G401.6 (cell line): ENCODE data around the gene BARX1.
"Not testable (repeated sequence)": the region's sequence is repeated elsewhere in the genome, so short reads cannot be mapped to it uniquely, and the experiment has no call there.

ENCODE experiments used
- FAIRE-seq: peaks from 2 replicates; lab custom pipeline; 2012; peaks lifted over from hg19 to GRCh38; lab: Jason Lieb, UNC

The BARX1 gene

DNA sequence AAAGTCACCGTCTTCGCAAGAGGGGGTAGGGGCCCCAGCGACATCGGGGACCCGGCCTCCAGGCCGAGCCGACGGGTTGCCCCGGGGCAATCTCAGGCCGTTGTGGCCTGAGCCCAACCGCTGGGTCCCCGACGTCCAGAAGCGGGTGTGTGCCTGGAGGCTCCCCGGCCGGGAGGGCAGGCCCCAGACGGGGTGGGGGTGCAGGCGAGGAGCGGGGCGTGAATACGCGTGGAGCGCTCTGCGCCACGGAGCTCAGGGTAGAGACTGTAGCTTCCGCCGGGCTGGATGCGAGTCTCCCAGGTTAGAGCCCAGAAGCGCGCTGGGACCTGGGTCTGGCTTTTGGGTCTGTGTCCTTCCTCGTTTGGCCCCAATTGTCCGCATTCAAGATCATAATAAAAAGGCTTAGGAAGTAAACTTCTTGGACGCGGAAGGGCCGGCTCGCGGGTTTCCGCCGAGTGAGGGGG is 3.5 kb downstream of the BARX1 start:
- FAIRE-seq: no peak

DNA sequence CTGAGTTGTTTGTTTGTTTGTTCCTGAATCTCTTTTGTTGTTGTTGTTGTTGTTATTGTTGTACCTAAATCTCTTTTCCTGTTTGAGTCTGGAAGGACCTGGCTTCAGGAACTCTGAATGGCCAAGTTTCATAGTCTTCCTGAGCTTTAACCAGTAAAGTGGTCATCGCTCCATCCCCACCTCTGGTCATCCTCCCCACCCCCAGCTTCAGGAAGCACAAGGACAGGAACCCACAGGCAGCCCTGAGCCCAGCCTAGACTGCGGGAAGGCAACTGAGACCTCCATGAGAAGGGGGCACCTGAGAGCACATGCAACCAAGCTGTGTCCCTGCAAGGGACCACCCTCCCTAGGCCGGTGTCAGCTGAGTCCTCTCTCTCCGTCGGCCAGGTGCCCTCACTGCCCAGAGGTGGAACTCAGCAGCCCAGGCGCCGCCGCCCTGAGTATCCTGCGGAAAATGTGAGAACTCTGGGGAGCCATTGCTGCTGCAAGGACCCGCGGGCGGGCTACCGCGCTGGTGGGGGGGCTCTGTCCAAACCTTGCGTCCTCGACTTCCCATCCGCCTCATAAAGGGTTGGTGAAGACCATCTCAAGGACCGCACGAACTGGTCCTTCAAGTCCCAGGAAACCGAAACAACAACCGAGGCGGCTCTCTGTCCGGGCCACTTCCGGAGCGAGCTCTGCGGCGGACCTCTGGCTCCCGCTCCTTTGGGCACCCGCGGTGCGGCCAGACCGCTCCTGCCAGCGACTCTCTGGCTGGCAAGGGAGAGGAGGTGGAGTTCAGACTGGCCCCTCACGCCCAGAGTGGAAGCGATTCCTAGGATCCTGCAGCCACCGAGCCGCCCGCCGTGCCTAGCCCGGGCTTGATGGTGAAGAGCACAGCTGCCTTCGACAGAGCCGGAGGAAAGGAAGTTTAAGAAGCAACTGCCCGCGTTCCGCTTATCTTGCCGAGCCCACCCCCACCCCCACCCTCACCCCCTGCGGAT is 4.2 kb downstream of the BARX1 start:
- FAIRE-seq: no peak

DNA sequence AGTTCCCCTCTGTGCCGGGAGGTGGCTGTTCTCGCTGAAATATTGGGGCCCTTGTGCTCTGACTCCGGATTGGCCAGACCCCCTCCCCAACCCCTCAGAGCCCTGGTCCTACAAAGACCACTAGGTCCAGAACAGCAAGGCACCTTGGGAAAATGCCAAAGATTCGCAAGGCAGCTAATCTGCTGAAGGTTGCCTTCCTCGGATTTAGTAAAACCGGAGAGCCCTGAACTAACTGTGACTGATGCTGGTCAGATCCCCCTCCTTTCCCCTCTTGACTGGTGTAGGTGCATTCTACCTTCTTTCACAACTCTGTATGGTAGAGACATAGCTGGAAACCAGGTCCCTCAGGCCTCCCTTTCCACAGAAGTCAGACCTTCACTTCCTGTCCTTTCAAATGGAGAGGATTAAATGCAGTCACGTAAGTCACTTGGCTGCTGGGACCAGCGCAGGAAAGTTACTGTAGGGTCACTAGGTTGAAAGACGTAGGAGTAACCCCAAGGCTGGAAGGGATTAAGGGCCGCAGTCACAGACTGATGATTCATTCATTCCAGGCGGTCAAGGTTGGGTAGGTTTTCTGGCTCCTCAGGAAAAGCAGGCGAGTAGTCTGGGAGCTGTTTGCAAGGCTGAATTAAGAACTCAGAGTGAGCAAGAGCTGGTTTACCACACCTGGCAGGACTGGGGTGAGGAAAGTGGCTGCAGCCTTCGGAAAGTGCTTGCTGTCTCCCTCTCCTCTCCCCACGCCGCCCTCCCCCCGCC is 5.3 kb downstream of the BARX1 start:
- no peak for FAIRE-seq

DNA sequence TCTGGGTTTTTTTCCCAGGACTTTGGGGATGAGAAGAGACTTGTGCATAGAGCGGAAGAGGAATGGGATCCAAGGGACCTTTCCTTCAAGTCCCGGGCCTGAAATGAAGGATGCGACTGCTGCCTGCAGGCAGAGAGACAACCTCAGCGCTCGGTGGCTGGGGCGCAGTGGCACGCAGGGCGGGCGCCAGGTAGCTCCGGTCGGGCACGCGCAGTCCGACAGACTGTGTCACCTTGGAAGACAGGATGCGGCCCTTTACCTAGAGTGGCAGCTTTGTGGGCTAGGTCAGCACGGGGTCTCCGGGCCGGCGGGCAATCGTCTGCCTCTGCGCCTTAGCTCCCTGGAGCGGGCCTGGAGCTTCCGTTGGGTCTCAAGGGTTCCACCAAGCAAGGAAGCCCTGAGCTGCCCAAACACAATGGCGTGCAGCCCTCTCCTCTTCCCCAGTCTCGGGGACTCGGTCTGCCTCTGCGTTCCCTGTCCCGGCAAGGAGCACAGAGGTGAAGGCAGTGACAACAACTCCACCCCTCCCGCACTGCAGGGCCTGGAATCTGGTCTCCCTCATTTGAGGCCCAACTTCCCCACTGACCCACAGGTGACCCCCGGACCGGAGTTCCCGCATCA is 6.0 kb downstream of the BARX1 start:
- no peak for FAIRE-seq

DNA sequence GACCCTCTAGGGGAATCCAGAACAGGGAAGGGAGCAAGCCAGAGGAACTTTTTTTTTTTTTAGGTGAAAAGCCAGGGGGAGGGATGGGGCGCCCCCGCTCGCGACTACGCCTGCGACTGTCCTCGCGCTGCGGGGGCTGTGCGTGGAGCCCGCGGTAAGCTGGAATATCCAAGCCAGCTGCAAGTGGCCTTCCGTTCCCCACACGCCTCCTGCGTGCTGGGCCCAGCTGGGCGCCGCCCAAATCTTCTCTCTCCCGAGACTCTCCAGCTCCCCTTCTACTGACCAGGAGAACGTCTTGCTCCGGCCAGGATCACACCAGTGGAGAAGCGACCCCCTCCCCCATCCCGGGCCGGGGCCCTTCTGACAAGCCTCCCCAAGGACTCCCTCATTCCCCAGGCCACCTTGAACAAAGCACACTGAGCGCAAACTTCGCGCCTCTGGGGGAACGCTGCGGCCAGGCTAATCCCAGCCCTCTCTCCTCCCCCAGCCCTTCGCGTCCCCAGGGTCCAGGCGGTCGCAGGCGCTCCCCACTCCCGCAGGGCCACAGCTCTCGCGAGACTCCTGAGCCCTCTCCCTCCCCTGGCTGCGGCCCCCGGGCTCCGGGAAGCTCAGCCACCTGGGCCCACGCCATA is 6.6 kb downstream of the BARX1 start:
- FAIRE-seq: no peak

DNA sequence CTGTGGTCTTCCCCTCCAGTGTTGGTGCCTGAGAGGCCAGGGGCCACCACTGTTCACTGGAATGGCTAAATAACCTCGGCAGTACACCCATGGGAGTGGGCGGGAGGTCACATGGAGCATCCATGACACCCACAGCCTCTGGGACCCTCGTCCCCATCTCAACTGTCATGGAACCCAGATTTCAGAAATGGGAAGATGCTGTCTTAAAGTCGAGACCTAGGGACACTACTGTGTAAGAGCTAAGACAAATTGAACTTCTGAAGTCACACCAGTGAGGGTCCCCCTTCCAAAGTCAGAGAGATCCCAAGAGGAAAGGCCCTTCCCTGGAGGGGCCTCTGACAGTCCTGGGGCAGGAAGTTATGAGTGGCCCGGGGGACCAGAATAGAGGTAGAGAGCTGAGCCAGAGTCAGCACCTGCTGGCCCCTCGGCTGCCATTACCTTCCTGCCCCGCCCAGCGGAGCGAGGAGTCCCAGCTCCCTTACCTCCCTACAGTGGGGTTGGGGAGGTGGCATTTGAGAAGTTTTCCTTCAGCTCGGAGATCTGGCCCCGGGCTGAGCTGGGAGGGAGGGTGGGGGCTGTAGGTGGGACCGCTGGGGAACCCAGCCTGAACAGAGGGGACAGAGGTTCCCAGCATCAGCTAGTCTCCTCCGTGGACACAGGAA is 7.6 kb downstream of the BARX1 start:
- no peak for FAIRE-seq

GRCh38 chr9:93946338-93946712 is 8.8 kb downstream of the BARX1 start:
- FAIRE-seq: no peak

DNA sequence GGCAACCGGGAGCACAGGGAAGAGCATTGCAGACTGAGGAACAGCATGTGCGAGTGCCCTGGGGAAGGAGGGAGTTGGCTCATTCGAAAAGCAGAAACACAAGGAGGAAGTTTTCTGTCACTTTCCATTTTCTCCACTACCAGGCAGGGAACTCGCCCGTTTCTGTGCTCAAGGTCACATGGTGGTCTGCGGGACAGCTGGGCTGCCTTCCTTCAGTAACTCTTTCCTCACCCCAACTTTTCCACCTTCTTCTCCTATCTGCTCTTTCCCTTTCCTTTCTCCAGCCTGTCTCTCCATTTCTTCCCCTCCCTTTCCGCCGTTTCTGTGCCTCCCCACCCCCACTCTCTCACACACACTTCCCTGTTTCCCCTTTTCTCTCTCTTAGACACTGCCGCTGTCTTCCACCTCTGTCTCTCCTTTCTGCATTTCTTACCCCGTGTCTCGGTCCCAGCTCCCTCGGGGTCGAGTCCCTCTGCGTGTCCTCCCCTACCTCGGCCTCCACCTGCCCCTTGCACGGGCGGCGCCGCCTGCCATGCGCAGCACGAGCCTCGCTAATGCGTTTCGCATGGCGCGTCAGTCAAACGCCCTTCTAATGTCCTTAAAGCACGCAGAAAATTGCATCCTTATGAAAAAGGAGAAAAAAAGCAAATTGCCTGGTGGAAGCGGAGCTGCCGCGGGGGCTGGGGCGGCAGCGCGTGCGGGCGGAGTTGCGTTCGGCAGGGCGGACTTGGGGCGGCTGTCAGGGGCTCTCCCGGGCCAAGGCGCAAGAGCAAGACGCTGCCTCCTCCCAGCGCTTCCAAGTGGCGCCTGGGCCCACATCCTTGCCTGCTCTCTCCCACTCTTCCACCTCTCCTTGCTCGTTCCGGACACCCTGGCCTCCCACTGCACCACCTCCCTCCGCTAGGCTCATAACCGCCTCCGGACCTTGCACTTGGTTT is 9.5 kb downstream of the BARX1 start:
- no peak for FAIRE-seq

DNA sequence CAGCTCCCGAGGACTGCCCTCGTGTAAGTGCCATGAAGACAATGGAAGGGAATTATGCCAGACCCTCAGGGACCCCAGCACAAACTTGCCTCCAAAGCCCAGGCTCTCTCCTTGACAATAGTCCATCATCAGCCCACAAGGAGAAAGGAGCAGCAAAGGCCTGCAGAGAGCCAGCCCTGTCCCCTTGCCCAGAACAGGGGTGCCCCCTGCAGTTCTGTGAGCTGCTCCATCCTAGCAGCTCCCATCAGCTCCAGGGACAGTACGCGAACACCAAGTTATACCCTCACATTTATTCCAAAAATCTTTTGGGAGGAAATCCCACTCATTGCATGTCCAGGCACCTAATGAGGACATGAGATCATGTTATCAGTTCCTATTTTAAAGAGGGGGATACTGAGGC is 11.1 kb downstream of the BARX1 start:
- FAIRE-seq: no peak

GRCh38 chr9:93942161-93942560 is 13.0 kb downstream of the BARX1 start:
- no peak for FAIRE-seq

DNA sequence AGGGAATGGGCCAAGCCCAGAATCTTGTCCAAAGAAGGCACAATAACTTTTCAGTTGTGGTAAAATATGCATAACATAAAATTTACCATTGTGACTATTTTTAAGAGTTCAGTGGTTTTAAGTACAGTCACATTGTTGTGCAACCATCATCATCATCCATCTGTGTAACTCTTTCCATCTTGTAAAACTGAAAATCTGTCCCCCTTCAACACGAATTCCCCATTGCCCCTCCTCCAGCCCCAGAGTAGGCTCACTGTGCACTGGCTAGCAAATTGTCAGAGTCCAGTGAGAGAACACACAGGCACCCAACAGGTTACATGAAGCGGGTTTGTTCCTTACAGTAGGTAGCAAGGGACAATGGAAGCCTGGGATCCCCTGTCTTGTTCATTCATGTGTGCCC is 13.7 kb downstream of the BARX1 start:
- no peak for FAIRE-seq

GRCh38 chr9:93940951-93941350 is 14.2 kb downstream of the BARX1 start:
- FAIRE-seq: no peak

GRCh38 chr9:93939589-93939988 is 15.6 kb downstream of the BARX1 start:
- FAIRE-seq: not testable (repeated sequence)

DNA sequence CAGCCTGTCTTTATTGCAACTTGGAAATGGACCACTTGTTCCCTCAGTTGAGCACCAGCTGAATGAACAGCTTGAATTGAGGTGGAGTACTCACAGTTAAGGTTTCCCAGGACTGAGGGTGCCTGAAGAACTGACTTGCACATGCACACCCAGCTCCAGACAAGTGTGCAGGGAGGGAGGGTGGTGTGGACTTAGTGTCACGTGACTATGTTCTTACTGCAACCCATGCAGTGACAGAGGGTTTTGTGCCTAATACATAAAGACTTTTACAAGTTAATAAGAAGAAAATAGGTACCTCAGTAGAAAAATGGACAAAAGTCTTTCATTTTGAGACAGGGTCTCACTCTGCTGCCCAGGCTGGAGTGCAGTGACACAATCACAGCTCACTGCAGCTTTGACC is 18.0 kb downstream of the BARX1 start:
- FAIRE-seq: no peak

GRCh38 chr9:93931905-93932304 is 23.2 kb downstream of the BARX1 start:
- no peak for FAIRE-seq

- no peak for FAIRE-seq
Observed at GRCh38 chr9:93930070-93930469, 25.1 kb downstream of the BARX1 start.

GRCh38 chr9:93929231-93929630 is 25.9 kb downstream of the BARX1 start:
- no peak for FAIRE-seq

DNA sequence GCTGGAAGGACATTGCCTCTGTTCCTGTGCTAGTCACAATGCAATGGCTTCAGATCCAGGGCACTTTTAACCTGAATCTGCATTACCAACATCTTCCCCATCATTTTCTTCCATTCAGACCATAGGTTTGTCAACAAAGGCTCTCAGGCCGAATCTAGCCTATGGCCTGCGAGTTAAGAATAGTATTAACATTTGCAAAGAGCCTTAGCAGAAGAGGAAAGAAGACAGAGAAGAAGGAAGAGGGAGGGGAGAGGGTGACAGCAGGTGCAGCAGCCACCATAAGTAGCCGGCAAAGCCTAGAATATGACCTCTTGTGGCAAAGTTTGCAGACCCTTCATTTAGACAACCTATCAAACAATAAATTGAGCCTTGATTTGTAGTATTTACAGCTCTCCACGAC is 32.6 kb downstream of the BARX1 start:
- no peak for FAIRE-seq

DNA sequence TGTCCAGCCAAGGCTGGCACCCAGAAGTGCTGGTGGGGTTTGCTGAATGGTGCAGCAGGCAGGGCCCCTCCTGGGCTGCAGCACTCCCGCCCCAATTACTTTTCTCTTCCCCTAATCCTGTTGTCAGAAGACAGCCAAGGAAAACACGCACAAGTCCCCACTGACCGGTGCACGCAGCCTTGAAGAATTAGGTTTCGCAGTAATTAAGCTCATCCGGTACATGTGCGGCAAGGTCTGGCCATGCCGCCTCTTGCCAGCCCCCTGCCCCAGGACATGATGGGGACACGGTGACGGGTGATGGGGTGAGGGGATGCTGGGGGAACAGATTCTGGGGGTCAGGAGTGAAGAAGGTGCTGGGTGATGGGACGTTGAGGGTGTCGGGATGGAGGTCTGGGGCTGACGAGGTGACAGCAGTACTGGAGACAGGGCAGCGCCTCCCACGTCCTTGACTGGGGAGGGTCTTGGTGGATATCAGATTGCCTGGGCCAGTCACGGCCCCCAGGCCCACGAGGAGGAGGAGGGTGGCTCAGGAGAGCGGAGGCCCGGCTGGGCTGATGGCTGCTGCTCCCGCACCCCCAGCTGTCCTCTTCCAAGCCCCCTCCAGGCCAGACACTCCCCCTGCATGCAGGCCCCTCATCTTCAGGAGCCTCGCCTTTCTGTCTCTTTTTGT is 34.9 kb downstream of the BARX1 start:
- no peak for FAIRE-seq

DNA sequence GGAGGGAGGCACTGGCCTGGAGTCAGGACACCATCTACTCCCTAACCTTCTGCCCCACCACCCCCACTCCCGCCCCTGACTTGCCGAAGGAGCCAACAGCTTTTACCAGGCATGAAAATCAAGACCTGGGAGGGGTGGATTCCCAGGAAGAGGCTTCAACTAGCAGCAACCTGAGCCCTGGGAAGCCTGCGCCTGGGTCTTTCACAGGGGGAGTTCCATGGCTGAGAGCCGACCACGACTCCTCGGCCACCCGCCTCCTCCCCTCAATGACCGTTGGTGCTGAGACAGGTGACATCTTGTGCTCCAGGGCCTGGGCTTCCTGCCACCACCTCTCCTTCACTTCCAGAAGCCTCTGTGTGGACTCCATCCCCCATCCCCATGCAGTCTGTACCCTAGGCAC is 37.1 kb downstream of the BARX1 start:
- FAIRE-seq: no peak
